ENCODE data around the gene MBD6.

DNA sequence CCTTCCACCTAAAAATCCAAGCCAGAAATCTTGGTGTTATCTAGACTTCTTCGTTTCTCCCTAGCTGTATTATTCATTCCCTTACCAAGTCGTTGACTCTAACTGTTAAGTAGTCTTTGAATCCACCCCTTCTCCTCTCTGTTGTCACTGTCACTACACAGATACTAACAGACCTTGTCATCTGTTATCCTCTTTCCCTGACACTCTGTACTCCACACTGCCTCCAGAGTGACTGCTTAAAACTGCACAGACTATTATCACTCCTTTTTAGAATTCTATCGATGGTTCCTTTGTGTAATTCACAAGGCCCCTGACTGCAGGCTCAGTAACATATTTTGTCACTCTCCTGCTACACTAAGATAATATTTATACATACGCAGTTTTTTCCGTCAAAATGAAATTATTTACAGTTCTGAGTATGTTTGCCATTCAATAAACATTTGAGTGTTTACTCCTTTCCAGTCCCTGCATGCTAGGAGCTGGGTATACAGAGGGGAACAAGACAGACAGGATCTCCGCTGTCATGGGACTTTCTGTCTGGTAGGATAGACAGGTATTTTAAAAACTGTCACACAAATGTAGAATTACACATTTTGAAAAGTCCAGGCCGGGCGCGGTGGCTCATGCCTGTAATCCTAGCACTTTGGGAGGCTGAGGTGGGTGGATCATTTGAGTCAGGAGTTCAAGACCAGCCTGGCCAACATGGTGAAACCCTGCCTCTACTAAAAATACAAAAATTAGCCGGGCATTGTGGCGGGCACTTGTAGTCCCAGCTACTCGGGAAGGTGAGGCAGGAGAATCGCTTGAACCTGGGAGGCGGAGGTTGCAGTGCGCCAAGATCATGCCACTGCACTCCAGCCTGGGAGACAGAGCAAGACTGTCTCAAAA is 31.0 kb upstream of the MBD6 start:
- TF ChIP-seq, protein P1, sequence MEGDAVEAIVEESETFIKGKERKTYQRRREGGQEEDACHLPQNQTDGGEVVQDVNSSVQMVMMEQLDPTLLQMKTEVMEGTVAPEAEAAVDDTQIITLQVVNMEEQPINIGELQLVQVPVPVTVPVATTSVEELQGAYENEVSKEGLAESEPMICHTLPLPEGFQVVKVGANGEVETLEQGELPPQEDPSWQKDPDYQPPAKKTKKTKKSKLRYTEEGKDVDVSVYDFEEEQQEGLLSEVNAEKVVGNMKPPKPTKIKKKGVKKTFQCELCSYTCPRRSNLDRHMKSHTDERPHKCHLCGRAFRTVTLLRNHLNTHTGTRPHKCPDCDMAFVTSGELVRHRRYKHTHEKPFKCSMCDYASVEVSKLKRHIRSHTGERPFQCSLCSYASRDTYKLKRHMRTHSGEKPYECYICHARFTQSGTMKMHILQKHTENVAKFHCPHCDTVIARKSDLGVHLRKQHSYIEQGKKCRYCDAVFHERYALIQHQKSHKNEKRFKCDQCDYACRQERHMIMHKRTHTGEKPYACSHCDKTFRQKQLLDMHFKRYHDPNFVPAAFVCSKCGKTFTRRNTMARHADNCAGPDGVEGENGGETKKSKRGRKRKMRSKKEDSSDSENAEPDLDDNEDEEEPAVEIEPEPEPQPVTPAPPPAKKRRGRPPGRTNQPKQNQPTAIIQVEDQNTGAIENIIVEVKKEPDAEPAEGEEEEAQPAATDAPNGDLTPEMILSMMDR (conservative IDR thresholded peaks at IDR 0.05; ENCODE audit: low read depth, low read length) = 0 out of 2 replicates have a peak, but pooled peaks have one; percentile 14
- TF ChIP-seq CEBPB (IDR thresholded peaks at IDR 0.05; ENCODE audit: low read depth, low read length) = no peak
- TF ChIP-seq RCOR1 (IDR thresholded peaks at IDR 0.05; ENCODE audit: insufficient replicate concordance, low read length) = no peak
- no peak for TF ChIP-seq FOS (IDR thresholded peaks at IDR 0.05; ENCODE audit: low read depth, low read length)
- TF ChIP-seq, protein P2, sequence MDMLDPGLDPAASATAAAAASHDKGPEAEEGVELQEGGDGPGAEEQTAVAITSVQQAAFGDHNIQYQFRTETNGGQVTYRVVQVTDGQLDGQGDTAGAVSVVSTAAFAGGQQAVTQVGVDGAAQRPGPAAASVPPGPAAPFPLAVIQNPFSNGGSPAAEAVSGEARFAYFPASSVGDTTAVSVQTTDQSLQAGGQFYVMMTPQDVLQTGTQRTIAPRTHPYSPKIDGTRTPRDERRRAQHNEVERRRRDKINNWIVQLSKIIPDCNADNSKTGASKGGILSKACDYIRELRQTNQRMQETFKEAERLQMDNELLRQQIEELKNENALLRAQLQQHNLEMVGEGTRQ (IDR thresholded peaks at IDR 0.05; ENCODE audit: low read depth, low read length) = no peak
- no peak for TF ChIP-seq POLR2A (IDR thresholded peaks at IDR 0.05; ENCODE audit: low read depth, low read length)
- TF ChIP-seq SMC3 (IDR thresholded peaks at IDR 0.05; ENCODE audit: low read depth, low read length) = no peak
- TF ChIP-seq NFE2L2 (IDR thresholded peaks at IDR 0.05; ENCODE audit: low read depth, low read length) = no peak
- no peak for TF ChIP-seq CHD1 (IDR thresholded peaks at IDR 0.05; ENCODE audit: low read depth, low read length)
- TF ChIP-seq BHLHE40 (IDR thresholded peaks at IDR 0.05; ENCODE audit: low read depth, low read length) = no peak
- TF ChIP-seq RFX5 (IDR thresholded peaks at IDR 0.05; ENCODE audit: low read depth, low read length) = no peak
- TF ChIP-seq, protein P3, sequence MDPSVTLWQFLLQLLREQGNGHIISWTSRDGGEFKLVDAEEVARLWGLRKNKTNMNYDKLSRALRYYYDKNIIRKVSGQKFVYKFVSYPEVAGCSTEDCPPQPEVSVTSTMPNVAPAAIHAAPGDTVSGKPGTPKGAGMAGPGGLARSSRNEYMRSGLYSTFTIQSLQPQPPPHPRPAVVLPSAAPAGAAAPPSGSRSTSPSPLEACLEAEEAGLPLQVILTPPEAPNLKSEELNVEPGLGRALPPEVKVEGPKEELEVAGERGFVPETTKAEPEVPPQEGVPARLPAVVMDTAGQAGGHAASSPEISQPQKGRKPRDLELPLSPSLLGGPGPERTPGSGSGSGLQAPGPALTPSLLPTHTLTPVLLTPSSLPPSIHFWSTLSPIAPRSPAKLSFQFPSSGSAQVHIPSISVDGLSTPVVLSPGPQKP (IDR thresholded peaks at IDR 0.05; ENCODE audit: borderline replicate concordance, low read depth, low read length) = no peak
